ENCODE measurements around the gene SLC25A45.

- no peak for TF ChIP-seq CTCF (IDR thresholded peaks at IDR 0.05; ENCODE audit: low read length)
- TF ChIP-seq EZH2phosphoT487 (IDR thresholded peaks at IDR 0.05; ENCODE audit: low read length): no peak
These were observed 26.0 kb downstream of the SLC25A45 start for GRCh38 chr11:65356394-65356972.

Data from MM.1S (cell line).